ENCODE measurements around the gene CPPED1.
A peak's percentile ranks its signal among the peaks of the same experiment; 100 is the strongest.

CPPED1 gene

GRCh38 chr16:12651765-12652512 lies 151.7 kb downstream of the CPPED1 start:
- Histone ChIP-seq H3K27me3 (ENCODE audit: insufficient read depth, low read length) (peaks cover 5% of the 10 kb centered on the region), H3K79me2 (ENCODE audit: control insufficient read depth, insufficient read depth, low read length, unreplicated experiment) (no peaks in the 10 kb centered on the region), H3K4me1 (ENCODE audit: control insufficient read depth, insufficient read depth, low read length, unreplicated experiment) (peaks cover under 1% of the 10 kb centered on the region), H2AFZ (ENCODE audit: low read length, unreplicated experiment) (no peak overlapping the region), H3K4me3 (ENCODE audit: low read depth, low read length) (no peak overlapping the region), H3K36me3 (ENCODE audit: insufficient read depth, low read length) (no peaks in the 10 kb centered on the region), H3K27ac (ENCODE audit: low read depth, low read length) (no peak overlapping the region)

- Histone ChIP-seq H3K36me3 (ENCODE audit: insufficient read depth, low read length) (no peaks in the 10 kb centered on the region), H3K27ac (ENCODE audit: low read depth, low read length) (no peak overlapping the region), H3K4me3 (ENCODE audit: low read depth, low read length) (no peak overlapping the region), H3K27me3 (ENCODE audit: insufficient read depth, low read length) (peaks cover 5% of the 10 kb centered on the region), H3K4me1 (ENCODE audit: control insufficient read depth, insufficient read depth, low read length, unreplicated experiment) (peaks cover 7% of the 10 kb centered on the region), H2AFZ (ENCODE audit: low read length, unreplicated experiment) (no peak overlapping the region), H3K79me2 (ENCODE audit: control insufficient read depth, insufficient read depth, low read length, unreplicated experiment) (no peaks in the 10 kb centered on the region)
Measured at GRCh38 chr16:12649356-12649755, 154.3 kb downstream of the CPPED1 start.

DNA sequence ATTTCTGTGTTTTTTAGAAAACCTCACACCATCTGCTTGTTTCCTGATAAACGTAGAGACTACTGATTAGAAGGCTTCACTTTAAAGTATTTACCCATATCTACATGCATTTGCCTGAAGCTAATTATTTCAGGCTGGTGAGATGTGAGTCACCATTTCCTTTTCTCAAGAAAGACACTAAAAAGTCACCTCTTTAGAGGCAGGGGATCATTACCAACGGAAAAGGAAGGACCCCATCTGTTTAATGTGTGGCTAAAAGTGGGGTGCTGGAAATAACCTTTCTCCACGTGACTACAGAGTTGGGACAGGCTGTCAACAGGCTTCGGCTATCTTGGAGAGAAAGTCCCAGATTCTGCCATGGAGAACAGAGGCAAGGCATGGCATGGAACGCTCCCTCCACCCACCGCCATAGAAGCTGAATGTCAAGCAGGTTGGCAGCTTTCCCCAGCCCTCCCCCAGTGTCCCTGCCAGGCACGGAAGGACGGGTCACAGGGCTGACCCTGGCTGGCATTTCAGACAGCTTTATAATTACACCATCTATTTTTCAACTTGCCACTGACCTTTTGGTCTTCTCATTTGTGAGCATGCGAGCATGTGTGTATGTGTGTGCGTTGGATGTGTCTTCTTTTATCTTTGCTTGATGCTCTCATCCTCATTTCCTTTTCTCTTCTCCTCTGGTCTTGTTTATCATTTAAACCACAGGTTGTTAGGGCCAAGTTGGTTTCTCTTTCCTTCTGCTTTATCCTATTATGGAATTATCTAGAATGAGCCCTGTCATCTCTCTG lies 157.0 kb downstream of the CPPED1 start:
- H3K4me3 ChIP-seq (ENCODE audit: low read depth, low read length): no peak overlapping the region
- no peaks in the 10 kb centered on the region for H3K36me3 ChIP-seq (ENCODE audit: insufficient read depth, low read length)
- H3K27me3 ChIP-seq (ENCODE audit: insufficient read depth, low read length): no peaks in the 10 kb centered on the region
- no peak overlapping the region for H2AFZ ChIP-seq (ENCODE audit: low read length, unreplicated experiment)
- H3K79me2 ChIP-seq (ENCODE audit: control insufficient read depth, insufficient read depth, low read length, unreplicated experiment): no peaks in the 10 kb centered on the region
- peaks cover 7% of the 10 kb centered on the region for H3K4me1 ChIP-seq (ENCODE audit: control insufficient read depth, insufficient read depth, low read length, unreplicated experiment)
- H3K27ac ChIP-seq (ENCODE audit: low read depth, low read length): peak overlapping the region; percentile 13; the same call in 1 of the 2 replicates

- Histone ChIP-seq H2AFZ (ENCODE audit: low read length, unreplicated experiment) (no peak overlapping the region), H3K36me3 (ENCODE audit: insufficient read depth, low read length) (no peaks in the 10 kb centered on the region), H3K4me3 (ENCODE audit: low read depth, low read length) (no peak overlapping the region), H3K79me2 (ENCODE audit: control insufficient read depth, insufficient read depth, low read length, unreplicated experiment) (no peaks in the 10 kb centered on the region), H3K27ac (ENCODE audit: low read depth, low read length) (peak overlapping the region; percentile 13; the same call in 1 of the 2 replicates), H3K4me1 (ENCODE audit: control insufficient read depth, insufficient read depth, low read length, unreplicated experiment) (peaks cover 7% of the 10 kb centered on the region), H3K27me3 (ENCODE audit: insufficient read depth, low read length) (no peaks in the 10 kb centered on the region)
Measured at GRCh38 chr16:12646098-12646489, 157.6 kb downstream of the CPPED1 start.

DNA sequence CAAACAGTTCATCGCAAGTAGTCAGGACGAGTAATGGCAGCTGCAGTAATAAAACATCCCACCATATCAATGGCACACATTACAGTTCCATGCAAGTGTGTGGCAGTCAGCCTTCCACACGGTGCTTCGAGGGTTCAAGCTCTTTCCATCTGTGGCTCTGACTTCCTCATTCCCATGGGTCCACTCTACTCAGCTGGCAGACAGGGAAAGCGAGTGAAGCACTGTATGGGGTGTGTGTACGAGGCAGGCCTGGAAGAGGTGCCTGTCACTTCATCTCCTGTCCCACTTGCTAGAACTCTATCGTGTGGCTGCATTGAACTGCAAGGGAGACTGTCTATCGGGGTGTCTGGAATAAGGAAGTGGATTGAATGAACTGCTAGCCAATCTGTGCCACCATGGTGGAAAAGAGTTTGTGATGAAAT lies 160.6 kb downstream of the CPPED1 start:
- Histone ChIP-seq H2AFZ (ENCODE audit: low read length, unreplicated experiment) (no peak overlapping the region), H3K4me3 (ENCODE audit: low read depth, low read length) (no peak overlapping the region), H3K4me1 (ENCODE audit: control insufficient read depth, insufficient read depth, low read length, unreplicated experiment) (peaks cover 7% of the 10 kb centered on the region), H3K36me3 (ENCODE audit: insufficient read depth, low read length) (no peaks in the 10 kb centered on the region), H3K27me3 (ENCODE audit: insufficient read depth, low read length) (no peaks in the 10 kb centered on the region), H3K79me2 (ENCODE audit: control insufficient read depth, insufficient read depth, low read length, unreplicated experiment) (no peaks in the 10 kb centered on the region), H3K27ac (ENCODE audit: low read depth, low read length) (no peak overlapping the region)

- H3K36me3 ChIP-seq (ENCODE audit: insufficient read depth, low read length): no peaks in the 10 kb centered on the region
- H3K4me3 ChIP-seq (ENCODE audit: low read depth, low read length): no peak overlapping the region
- H2AFZ ChIP-seq (ENCODE audit: low read length, unreplicated experiment): no peak overlapping the region
- no peaks in the 10 kb centered on the region for H3K27me3 ChIP-seq (ENCODE audit: insufficient read depth, low read length)
- H3K4me1 ChIP-seq (ENCODE audit: control insufficient read depth, insufficient read depth, low read length, unreplicated experiment): no peaks in the 10 kb centered on the region
- no peak overlapping the region for H3K27ac ChIP-seq (ENCODE audit: low read depth, low read length)
- no peaks in the 10 kb centered on the region for H3K79me2 ChIP-seq (ENCODE audit: control insufficient read depth, insufficient read depth, low read length, unreplicated experiment)
Measured at GRCh38 chr16:12639044-12639443, 164.6 kb downstream of the CPPED1 start.

DNA sequence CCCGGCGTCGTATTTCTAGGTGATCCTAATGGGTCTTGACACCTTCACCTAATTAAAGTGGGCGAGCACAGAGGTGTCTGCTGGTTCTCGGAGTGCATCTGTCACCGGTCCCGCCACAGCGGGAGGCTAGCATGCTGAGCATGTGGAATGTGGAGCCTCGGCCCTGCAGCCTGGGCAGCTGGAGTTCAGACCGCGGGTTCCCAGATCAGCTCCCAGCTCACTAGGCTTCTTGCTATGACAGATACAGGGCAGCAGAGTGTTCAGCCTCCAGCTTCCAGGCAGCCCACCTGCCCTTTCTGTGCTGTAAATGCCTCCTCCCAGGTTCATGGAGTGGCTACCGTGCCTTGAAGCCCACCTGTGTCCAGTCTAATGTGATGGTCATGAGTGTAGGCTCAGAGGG lies 166.7 kb downstream of the CPPED1 start:
- H3K4me3 ChIP-seq (ENCODE audit: low read depth, low read length): no peak overlapping the region
- H3K4me1 ChIP-seq (ENCODE audit: control insufficient read depth, insufficient read depth, low read length, unreplicated experiment): no peaks in the 10 kb centered on the region
- no peaks in the 10 kb centered on the region for H3K79me2 ChIP-seq (ENCODE audit: control insufficient read depth, insufficient read depth, low read length, unreplicated experiment)
- H3K27me3 ChIP-seq (ENCODE audit: insufficient read depth, low read length): peaks cover 10% of the 10 kb centered on the region
- H3K36me3 ChIP-seq (ENCODE audit: insufficient read depth, low read length): no peaks in the 10 kb centered on the region
- H3K27ac ChIP-seq (ENCODE audit: low read depth, low read length): no peak overlapping the region
- no peak overlapping the region for H2AFZ ChIP-seq (ENCODE audit: low read length, unreplicated experiment)

DNA sequence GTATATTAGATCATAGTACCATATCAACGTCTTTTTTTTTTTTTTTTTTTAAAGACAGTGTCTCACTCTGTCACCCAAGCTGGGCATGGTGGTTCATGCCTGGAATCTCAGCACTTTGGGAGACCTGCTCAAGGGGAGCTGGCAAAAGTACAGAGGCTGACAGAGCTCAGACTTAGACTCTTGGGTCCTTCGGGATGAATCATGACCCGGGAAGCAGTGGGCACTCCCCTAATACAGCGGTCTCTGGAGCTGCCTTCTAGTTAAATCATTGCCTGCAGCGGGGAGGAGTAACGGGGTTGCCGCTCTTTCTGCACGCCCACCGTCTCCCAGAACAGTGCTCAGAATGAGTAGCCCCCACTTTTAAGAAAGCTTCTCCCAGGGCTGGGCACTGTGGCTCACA lies 174.4 kb downstream of the CPPED1 start:
- Histone ChIP-seq H3K79me2 (ENCODE audit: control insufficient read depth, insufficient read depth, low read length, unreplicated experiment) (no peaks in the 10 kb centered on the region), H3K36me3 (ENCODE audit: insufficient read depth, low read length) (no peaks in the 10 kb centered on the region), H3K27me3 (ENCODE audit: insufficient read depth, low read length) (peaks cover 19% of the 10 kb centered on the region), H3K4me3 (ENCODE audit: low read depth, low read length) (no peak overlapping the region), H2AFZ (ENCODE audit: low read length, unreplicated experiment) (no peak overlapping the region), H3K27ac (ENCODE audit: low read depth, low read length) (no peak overlapping the region), H3K4me1 (ENCODE audit: control insufficient read depth, insufficient read depth, low read length, unreplicated experiment) (no peaks in the 10 kb centered on the region)

GRCh38 chr16:12628536-12628935 lies 175.2 kb downstream of the CPPED1 start:
- Histone ChIP-seq H3K36me3 (ENCODE audit: insufficient read depth, low read length) (no peaks in the 10 kb centered on the region), H3K79me2 (ENCODE audit: control insufficient read depth, insufficient read depth, low read length, unreplicated experiment) (no peaks in the 10 kb centered on the region), H3K27ac (ENCODE audit: low read depth, low read length) (no peak overlapping the region), H3K4me3 (ENCODE audit: low read depth, low read length) (no peak overlapping the region), H3K27me3 (ENCODE audit: insufficient read depth, low read length) (peaks cover 22% of the 10 kb centered on the region), H2AFZ (ENCODE audit: low read length, unreplicated experiment) (no peak overlapping the region), H3K4me1 (ENCODE audit: control insufficient read depth, insufficient read depth, low read length, unreplicated experiment) (no peaks in the 10 kb centered on the region)

DNA sequence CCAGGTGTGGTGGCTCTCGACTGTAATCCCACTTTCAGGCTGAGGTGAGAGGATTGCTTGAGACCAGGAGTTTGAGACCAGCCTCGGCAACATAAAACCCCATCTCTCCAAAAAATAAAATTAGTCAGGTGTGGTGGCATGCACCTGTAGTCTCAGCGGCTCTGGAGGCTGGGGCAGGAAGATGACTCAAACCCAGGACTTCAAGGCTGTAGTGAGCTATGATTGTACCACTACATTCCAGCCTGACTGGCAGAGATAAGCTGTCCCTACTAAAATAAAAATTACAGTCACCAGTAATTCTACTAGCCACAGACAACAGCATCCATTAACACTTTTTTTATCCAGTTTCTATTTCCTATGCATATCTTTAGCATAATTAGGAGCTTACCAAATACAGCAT lies 176.3 kb downstream of the CPPED1 start:
- H2AFZ ChIP-seq (ENCODE audit: low read length, unreplicated experiment): no peak overlapping the region
- H3K4me3 ChIP-seq (ENCODE audit: low read depth, low read length): no peak overlapping the region
- no peak overlapping the region for H3K27ac ChIP-seq (ENCODE audit: low read depth, low read length)
- no peaks in the 10 kb centered on the region for H3K36me3 ChIP-seq (ENCODE audit: insufficient read depth, low read length)
- no peaks in the 10 kb centered on the region for H3K4me1 ChIP-seq (ENCODE audit: control insufficient read depth, insufficient read depth, low read length, unreplicated experiment)
- H3K27me3 ChIP-seq (ENCODE audit: insufficient read depth, low read length): peaks cover 15% of the 10 kb centered on the region
- no peaks in the 10 kb centered on the region for H3K79me2 ChIP-seq (ENCODE audit: control insufficient read depth, insufficient read depth, low read length, unreplicated experiment)

DNA sequence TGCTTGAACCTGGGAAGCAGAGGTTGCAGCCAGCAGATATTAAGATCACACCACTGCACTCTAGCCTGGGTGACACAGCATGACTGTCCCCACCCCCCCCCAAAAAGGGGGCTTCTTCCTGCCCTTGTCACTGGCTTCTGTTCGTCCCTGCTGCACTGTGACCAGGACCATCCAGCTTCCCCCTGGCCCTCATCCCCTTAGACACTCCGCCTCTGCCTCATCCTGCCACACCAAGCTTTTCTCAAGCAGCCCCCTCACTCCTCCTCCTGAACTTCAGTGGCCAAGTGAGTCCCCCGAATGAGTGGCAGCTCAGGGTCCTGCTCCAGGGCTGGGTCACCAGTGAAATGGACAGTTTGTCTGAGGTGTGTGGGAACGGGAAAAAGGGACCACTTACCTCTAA lies 177.3 kb downstream of the CPPED1 start:
- Histone ChIP-seq H3K4me1 (ENCODE audit: control insufficient read depth, insufficient read depth, low read length, unreplicated experiment) (no peaks in the 10 kb centered on the region), H3K36me3 (ENCODE audit: insufficient read depth, low read length) (no peaks in the 10 kb centered on the region), H3K79me2 (ENCODE audit: control insufficient read depth, insufficient read depth, low read length, unreplicated experiment) (no peaks in the 10 kb centered on the region), H3K4me3 (ENCODE audit: low read depth, low read length) (no peak overlapping the region), H2AFZ (ENCODE audit: low read length, unreplicated experiment) (no peak overlapping the region), H3K27me3 (ENCODE audit: insufficient read depth, low read length) (peaks cover 12% of the 10 kb centered on the region), H3K27ac (ENCODE audit: low read depth, low read length) (no peak overlapping the region)
